ENCODE measurements around the gene TIAM1. TPM values are rescaled to one million over a fixed set of nuclear protein-coding genes. Genes with fewer than 3 reads are reported as not detected.

The TIAM1 gene
- polyA plus RNA-seq, 1 donor = 10.8 TPM

DNA sequence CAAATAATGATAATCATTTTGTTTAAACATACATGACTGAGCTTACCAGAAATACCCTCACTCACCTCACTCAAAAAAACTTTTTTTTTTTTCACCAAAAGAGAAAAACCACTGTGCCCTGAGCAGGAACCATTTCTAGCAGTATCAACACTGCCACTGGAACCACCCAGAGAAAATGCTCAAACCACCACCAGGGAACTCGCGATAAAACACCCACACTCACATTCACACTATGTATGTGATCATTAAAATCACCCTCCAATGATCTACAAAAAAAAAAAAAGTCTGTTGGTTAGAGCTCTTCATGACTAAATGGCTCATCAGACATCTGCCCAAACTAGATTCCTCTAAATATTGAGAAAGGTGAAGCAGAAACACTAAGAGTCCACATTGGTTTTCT, 11.5 kb downstream of the TIAM1 start:
- no peak for DNase-seq (ENCODE audit: low read depth)

DNA sequence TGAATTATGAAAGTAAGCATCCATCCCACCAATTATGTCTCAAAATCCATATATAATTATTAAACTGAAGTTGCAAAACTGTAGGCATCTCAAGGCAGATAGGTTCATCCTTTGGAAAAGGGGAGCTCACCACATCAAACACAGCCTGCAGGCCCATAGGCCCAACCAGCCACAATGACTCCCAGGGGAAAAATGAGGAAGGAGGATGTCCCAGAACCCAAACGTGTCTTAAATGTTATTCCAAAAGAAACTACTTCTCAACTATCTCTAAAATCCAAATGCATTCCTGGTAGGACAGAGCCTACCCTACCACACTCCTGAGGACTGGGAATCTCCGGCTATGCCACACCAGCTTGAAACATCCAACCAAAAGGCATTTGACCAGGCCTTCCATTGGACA, 12.8 kb downstream of the TIAM1 start:
- DNase-seq (ENCODE audit: low read depth) = no peak

DNA sequence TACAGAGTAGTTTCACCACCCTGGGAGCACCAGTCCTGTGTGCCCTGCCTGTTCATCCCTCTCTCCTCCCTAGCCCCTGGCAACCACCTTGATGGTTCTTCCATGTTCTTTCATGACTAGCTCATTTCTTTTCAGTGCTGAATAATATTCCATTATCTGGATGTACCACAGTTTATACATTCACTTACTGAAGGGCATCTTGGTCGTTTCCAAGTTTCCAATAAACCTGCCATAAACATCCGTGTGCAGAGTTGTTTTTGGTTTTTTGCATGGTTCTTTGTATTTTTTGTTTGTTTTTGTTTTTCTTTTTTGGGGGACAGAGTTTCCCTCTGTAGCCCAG, 13.9 kb downstream of the TIAM1 start:
- no peak for DNase-seq (ENCODE audit: low read depth)

DNA sequence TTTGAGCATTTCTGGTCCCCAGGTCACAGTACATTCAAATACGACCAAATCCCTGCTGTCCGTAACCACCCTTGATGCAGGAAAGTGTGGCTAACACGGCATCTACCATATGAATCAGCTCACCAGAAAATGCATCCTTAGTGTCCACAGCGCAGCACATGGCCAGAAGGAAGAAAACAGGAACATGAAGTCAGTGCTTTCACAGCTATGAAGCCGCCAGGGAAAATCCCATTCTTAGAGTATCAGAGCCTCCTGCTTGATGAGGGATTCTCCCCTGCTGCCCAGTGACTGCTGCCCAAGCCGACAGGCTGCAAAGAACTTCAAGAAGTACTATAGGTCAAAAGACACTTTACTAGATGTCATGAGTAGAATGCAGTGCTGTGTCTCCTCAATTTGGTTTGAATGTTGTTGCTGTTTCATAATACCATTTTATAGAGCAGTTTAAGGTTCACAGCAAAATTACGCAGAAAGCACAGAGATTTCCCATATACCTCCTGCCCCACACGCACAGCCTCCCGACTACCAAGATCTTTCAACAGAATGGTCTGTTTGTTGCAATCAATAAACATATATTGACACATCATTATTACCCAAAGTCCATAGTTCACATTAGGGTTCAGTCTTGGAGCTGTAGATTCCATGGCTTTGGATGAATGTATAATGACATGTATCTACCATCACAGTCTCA, 14.5 kb downstream of the TIAM1 start:
- no peak for DNase-seq (ENCODE audit: low read depth)

DNA sequence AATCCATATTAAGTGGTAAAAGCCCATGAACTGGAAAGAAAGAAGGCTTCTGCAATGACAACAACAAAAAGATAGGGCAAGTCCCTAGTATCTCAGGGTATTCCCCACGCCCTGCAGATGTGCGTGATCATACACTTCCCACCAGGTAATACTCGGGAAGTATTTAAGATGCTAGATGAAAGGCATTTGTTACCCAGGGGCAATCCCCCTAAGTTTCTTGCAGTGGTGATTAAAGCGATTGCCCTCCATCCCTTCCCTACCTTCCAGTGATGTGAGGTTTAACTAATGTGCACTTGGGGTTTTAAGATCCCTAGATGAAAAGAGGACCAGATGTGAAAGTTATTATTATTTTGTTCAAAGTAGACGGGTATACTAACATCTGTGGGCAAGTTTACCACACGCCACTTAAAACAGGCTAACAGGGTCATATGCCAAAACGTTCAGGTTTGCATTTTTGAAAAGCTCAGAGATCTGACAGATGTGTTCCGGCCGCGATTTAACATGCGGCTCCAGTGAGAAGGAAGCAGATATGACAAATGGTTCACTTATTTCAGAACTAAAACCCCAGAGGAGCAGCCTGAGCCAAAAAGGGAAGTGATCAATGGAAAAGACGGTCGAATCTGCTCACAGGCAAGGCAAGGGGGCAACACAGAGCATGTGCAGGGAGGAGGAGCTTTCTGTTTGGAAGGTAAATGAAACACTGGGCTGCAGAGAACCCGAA, 17.4 kb downstream of the TIAM1 start:
- no peak for DNase-seq (ENCODE audit: low read depth)

DNA sequence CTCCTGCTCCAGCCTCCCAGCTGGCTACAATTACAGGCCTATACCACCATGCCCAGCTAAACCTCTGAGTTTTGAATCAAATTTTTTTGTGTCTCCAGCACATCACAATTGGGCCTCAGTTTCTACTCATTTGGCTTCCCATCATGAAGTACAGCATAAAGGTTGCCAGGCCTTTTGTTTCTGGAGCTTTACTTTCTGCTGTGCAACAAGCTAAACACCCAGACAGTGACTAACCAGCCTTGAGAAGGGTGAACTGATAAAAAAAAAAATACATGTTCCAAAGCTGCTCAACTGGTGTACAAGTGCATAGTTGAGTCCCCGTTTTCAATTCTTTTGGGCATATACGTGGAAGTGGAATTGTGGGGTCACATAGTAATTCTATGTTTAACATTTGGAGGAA, 25.1 kb downstream of the TIAM1 start:
- DNase-seq (ENCODE audit: low read depth) = no peak

DNA sequence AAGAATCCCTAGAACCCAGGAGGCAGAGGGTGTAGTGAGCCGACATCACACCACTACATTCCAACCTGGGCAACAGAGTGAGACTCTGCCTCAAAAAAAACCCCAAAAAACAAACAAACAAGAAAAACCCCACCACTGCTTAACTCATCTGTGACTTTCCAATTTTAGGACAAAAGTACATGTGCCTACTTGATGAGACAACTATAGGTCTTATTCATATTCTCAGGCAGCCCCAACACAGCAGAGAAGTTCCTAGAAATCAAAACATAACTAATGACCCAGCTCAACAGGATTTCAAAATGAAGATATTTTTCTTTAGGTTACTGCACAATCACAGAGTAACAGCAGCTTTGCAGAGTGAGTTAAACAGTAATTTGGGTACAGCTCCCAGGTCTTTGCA, 26.4 kb downstream of the TIAM1 start:
- no peak for DNase-seq (ENCODE audit: low read depth)

DNA sequence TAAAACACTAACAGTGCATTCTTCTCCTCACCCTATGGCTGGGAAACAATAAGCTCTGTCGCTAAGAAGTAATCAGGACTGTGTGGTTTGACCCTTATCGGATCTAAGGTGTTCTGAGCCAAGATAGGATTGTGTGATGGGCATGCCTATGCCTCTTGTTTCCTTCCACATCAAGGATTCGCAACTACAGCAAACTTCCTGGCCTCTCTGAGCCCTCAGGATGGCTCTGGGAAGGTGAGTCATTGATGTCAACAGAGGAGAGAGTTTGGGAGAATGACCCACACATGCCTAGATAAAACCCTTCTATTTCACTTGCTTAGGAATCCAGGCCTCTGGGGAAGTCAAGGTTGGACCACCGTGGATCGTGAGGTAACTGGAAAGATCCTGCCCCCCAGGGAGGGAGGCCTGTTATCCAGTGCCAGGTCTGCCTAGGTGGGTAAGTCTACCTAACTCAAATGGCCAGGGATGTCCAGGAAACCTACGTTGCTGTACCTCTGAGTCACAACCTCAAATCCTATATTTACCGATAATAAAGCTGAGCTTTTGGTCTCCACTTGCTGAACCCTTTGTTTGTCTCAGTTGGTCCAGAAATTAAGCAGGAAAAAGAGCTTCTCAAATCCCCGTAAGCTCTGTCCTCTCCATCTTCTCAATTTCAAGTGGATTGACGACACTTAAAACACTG, 27.4 kb downstream of the TIAM1 start:
- DNase-seq (ENCODE audit: low read depth) = no peak

DNA sequence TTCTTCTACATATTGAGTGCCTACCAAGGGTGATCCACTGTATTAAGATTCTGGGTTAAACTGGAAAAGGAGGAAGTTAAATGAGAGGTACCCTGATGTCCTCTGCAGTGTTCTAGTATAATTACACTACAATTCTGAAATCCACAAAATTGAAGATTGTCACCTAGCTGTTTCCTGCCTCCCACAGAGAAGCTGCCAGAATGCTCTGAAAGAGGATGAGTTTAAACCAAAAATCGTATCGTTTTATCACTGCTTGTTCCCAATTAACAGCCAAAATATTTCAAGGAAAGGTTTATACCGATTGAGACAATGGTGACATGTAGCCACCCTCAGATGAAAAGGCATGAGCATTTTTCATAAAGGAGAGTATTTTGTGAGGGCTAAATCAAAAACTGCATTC, 28.0 kb downstream of the TIAM1 start:
- DNase-seq (ENCODE audit: low read depth) = no peak

DNA sequence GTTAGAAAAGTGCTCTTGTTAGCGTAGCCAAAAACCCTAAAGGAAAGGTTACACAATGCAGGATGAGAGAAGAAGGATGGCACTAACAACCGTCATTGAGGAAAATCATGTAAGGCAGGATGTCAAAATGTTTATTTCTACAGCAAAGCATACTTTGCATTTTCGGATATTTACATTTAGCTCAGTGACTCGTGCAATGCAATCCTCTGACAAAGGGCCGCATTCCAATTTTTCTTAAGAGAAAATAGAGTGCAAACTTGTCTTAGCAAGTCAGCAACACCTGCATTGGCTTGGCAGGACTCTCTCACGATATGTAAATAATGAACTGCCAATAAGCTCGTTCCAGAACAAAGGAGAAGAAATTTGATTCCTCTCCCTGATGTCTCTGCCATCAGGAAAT, 33.3 kb downstream of the TIAM1 start:
- DNase-seq (ENCODE audit: low read depth) = no peak

DNA sequence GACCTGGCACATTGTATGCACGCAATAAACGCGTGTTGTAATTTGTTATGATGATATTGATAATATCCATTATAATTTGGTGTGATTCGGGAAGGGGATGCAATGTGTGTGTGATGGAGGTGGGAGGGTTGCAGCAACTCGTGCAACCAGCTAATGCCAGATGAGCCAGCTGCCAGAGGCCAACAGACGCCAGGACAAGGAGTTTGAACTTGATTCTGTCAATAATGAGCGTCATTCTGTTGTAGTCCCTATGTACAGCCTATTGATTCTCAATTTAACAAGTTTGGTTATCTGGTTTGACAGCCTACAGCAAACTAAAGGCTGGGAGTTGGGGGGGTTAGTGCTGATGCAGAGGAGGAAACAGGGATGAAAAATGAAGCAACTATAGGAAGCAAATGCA, 35.5 kb downstream of the TIAM1 start:
- no peak for DNase-seq (ENCODE audit: low read depth)

DNA sequence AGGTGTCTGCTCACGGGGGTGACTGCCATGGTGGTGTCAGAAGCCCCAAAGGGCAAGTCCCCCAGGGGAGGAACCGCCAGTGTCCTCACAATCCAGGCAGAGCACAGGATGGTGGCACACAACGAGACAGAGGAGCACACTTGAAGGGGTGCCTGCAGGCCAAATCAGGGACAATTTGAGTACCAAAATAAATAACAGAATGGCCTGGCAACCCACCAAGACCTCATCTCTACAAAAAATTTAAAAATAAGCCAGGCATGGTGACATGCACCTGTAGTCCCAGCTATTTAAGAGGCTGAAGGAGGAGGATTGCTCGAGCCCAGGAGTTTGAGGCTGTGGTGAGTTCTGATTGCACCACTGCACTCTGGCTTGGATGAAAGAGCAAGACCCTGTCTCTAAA, 38.2 kb downstream of the TIAM1 start:
- no peak for DNase-seq (ENCODE audit: low read depth)

DNA sequence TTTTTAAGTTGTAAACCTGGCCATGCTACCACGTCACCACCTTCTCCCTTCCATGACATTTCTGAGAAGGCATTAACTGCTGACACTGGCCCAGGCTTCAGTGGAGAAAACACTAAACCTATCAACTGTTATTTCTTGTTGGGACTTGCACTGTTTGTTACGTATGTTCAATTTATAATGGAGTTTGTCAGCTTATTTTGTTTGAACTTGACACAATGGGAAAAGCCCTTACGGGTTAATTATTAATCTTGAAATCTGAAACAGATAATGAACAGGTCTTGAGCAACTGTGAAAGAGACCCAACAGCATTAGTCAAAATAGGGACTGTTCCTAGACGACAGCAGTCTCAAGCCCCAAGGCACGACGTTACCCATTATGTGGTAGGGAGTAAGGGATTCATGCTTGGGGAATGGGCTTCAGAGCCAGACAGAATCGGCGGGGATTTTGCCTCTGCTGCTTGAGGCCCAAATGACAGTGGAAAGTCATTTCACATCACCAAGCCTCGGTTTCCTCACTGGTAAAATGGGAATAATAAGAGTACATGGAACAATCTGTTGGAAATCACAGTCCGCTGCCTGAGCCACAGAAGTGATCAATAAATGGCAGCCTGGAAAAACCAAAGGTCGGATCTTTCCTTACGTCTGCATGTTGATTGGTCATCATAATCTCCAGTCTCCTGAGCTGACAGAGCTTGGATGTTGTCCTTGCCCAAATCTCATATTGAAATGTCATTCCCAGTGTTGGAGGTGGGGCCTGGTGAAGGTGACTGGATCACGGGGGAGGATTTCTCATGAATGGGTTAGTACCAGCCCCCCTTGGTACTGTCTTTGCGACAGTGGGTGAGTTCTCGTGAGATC, 44.5 kb downstream of the TIAM1 start:
- no peak for DNase-seq (ENCODE audit: low read depth)

DNA sequence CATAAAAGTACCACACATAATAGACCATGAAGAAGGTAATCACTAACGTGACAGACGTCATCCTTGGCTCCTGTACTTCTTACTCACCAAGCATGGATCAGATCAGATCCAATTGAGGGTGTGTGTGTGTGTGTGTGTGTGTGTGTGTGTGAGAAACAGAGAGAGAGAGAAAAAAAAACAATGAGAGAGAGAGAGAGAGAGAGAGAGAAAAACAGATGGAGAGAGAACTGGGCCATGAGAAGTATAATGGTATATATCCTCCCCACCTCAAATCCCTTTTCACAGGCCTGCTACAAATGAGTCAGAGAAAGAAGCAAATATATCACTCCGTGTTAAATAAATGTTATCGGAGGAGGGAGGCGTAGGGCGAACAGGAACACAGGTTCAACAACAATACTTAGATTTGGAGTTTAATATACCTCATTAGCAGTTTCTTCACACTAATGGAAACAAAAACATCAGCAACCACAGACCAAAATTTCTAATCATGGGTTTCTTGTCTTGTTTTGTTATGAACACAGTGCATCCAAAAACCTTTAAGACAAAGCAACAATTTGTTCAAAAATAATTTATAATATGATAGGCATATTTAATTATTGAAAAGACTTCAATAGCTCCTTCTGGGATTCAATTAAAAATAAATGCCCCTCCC, 45.3 kb downstream of the TIAM1 start:
- DNase-seq (ENCODE audit: low read depth) = no peak

DNA sequence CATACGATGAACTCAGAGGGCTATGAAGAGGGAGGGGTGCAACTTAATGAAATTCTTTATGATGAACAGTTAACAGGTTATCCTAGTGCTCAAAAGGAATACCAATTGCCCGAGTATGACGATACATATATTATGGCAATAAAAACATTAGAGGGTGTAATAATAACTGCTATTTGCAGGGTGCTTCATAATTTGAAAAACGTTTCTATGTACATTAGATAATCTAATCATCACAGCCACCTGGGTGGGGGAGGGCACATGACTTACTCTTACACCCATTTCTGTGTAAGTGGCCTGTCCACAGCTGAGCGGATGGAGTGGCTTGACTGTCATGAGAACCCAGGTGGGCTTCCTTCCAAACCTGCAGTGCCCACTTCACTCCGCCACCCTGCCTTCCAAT, 46.3 kb downstream of the TIAM1 start:
- DNase-seq (ENCODE audit: low read depth) = no peak

DNA sequence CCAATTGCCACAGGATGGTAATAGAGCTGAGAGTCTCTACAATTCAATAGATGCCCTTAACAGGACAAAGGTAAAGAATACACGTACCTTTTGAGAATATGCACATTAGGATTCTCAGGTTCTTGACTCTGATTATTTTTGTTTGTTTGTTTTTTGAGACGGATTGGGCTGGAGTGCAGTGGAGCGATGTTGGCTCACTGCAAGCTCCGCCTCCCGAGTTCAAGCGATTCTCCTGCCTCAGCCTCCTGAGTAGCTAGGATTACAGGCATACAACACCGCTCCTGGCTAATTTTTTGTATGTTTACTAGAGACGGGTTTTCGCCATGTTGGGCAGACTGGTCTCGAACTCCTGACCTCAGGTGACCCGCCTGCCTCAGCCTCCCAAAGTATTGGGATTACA, 48.4 kb downstream of the TIAM1 start:
- no peak for DNase-seq (ENCODE audit: low read depth)

DNA sequence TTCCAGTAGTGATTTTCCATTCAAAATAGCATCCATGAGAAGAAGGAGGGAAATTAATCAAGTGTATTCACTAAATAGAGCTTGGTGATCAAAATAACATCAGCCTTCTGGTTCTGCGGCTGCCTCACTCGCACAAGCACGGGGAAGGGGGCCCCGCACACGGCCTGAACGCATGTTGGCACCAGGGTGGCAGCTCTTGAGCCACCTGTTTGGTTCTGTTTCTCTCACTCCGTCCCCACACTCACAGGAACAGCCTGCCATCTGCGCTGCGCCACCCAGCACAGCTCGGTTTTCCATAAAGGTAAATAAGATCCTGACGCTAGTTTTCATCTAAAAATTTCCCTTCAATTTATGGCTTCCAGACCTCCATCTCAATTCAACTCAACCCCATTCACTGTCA, 49.4 kb downstream of the TIAM1 start:
- no peak for DNase-seq (ENCODE audit: low read depth)

DNA sequence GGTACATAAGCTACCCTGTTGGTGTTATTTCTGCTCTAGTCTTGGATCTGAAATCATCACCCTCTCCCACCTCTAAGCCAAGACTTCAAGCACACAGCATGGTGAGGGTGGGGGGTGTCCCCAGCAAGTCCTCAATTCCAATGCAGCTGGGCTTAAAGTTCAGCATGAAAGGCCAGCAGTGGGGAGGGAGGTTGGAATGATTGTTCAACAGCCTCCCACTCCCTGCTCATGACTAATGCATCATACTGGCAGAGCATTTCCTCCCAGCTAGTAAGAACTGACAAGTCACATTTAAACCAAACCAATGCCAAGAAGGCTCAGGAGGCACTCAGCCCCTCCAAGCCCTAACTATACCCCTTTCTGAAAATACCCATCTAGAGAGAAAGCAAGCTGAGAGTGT, 50.1 kb downstream of the TIAM1 start:
- no peak for DNase-seq (ENCODE audit: low read depth)

DNA sequence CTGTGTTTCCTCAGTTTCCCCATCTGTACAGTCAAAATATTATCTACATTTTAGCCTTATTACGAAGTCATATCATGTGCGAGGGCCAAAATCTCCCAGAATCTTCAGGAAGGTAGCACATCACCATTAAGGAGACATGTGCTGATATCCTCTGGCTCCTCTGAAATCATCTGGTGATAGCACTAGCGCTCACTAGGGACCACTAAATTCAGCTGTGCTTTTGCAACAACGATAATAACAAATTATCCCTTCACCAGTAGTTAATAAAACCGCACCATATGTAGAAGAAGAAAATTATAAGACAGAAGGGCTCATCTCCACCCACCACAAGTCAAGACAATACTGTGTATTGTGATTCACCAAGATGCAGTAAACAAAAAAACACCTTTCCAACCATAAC, 53.3 kb downstream of the TIAM1 start:
- no peak for DNase-seq (ENCODE audit: low read depth)

DNA sequence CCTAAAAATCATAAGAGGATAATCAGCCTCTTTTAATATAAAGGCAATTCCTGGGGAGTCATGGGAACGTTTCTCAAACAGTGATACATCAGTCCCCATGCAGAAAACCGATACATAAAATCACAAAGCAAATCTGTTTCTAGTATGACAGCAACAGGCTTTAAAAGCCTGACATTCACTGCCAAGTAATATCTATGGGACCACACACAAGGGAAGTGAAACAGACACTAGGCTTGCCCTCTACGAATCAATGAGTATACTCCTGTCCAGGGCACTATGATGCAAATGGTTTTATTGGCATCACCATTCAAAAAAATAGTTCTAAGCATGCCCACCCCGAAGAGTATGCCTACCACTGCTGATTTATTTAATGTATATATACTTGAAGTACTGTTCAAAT, 54.4 kb downstream of the TIAM1 start:
- no peak for DNase-seq (ENCODE audit: low read depth)

DNA sequence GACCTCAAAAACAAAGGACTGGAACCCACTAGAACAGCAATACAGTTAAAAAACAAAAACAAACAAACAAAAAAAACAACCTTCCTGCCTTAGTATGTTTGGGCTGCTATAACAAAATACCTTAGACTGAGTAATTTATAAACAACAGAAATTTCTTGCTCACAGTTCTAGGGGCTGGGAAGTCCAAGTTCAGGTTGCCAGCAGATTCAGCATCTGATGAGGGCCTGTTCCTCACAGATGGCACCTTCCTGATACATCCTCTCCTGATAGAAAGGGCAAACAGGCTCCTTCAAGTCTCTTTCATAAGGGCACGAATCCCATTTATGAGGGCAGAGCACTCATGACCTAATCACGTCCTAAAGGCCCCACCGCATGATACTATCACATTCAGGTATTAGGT, 55.9 kb downstream of the TIAM1 start:
- DNase-seq (ENCODE audit: low read depth) = no peak

DNA sequence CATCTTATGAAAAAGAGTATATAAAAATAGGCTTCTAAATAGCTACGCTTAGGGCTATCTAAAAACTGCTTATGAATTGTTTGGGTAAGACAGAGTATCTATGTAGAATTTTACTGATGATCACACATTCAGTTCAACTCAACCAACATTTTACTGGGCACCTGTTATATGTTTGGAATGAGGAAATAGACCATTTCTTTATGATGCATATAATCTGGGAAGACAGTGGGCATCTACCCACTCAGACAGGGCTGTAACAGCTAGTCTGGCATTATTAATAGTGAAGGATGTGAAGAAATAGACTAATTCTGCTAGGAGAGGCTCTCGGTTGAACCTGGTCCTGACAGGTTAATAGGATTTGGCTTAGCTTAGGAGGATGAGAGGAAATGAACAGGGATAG, 56.9 kb downstream of the TIAM1 start:
- no peak for DNase-seq (ENCODE audit: low read depth)

Data from forelimb muscle (tissue), 1 donor.